ENCODE measurements around the gene ZSCAN5B.

The ZSCAN5B gene

DNA sequence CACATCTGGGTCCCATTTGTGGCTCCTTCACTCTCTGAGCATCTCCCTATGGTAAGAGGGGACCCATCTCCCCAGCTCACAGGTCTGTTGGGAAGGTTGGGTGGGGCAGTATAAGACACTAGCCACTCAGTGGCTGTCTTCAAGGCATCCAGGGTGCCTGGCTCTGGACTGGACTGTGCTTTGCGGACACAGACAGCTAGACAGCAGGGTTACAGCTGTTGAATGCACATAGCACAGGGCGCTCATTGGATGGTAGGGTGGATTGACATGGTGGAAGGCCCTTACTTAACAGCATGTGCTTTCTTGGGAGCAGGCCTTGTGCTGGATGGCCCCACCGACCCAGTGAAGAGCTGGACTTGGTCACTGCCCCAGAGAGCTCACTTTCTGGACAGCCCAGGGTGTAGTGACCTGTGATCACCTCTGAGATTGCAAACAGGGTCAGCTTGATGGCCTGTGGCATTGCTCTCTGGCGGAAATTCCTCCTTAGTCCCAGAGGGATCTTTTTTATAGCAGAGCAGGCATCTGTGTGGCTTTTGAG lies 54.6 kb downstream of the ZSCAN5B start:
- no peak for DNase-seq

DNA sequence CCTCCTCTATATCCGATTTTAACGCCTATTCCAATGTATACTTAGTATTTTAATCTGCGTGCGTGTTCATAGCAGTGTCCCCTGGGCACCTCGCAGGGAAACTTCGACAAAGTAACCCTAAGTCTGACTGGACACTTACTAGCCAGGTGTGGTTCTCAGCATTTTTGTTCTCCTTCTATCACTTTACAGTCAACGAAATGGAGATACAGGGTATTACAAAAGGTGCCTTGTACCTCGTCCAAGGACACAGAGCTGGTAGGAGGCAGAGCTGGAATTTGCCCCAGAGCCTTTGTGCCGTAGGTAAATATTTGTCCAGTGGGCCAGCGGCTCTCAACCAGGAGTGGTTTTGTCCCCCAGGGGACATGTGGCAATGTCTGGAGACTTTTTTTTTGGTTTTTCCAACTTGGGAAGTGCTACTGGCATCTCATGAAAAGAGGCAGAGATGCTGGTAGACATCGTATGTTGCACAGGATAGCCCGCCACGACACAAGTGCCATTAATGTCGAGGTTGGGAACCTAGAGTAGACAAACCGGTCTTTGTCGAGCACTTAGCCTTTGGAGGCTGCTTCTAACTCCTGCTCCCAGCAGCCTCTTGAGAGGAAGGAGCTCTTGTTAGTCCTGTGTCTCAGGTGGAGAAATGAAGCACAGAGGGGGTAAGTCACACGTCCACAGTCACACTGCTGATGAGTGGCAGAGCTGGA lies 55.3 kb downstream of the ZSCAN5B start:
- DNase-seq, result peak; percentile 20

DNA sequence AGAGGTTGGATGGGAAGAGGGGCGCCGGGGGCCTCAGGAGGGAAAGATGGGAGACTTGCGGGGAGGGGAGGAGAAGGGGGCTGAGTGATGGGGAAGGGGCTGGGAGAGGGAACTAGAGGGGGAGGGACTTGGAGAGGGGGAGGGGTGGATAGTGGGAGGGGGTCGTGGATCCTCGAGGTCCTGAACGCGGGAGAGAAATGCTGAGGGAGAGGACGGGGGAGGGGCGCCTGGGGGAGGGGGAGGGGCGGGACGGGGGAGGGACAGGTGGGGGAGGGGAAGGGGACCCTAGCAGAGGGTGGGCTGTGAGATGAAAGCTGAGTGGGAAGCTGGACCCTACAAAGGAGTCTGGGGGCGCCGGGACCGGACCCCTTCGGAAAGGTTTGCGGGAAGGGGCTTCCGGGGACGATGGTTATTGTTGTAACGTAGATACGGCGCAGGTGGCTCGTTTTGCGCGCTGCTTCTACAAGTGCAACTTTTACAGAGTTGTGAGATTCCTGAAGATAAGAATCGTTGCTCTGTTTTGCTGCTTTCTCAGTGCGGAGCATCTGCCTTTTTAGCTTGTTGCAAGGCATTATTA lies 56.1 kb downstream of the ZSCAN5B start:
- no peak for DNase-seq

DNA sequence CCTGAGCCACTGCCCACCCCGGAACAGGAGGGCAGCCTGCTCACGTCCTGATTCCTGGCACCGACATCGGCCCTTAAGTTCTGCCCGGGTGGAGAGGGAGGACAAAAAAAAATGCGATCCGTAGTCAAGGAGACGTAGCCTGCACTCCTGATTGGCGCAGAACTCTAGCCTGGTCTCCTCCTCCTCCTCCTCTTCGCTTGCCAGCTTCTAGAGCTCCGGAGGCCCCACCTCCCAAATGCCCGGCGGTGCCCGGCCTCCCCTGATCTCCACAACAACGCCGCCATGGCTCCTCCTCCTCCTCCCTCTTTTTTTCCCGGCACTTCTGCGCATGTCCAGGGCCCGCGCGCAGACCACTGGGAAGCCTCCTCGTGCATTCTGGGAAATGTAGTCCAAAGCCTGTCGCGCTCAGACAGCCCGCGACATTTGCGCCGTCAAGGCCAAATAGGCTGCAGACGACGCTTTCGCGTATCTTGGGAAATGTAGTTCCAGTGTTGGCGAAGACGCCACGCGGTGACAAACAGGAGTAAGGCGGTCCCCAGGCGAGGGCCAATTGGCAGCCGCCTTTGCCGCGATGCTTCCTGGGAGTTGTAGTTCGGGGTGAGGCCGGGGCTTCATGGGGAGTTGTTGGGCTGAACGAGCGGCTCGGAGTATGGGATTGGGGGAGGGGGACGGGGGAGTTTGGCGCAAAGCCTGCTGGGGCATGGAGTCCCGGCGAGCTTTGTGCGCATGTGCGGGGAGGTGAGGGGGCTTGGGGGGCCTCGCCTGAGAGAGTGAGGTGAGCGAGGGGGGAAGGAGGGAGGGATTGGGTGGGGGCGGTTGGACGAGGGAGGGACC lies 56.8 kb downstream of the ZSCAN5B start, which contains the start of gene ZNF444:
ZNF444 (plus strand) TSS at position 705 of the 834 bp plus-strand sequence. CDS start 5,625 bp downstream, outside the sequence.
- DNase-seq, result peak; percentile 100

DNA sequence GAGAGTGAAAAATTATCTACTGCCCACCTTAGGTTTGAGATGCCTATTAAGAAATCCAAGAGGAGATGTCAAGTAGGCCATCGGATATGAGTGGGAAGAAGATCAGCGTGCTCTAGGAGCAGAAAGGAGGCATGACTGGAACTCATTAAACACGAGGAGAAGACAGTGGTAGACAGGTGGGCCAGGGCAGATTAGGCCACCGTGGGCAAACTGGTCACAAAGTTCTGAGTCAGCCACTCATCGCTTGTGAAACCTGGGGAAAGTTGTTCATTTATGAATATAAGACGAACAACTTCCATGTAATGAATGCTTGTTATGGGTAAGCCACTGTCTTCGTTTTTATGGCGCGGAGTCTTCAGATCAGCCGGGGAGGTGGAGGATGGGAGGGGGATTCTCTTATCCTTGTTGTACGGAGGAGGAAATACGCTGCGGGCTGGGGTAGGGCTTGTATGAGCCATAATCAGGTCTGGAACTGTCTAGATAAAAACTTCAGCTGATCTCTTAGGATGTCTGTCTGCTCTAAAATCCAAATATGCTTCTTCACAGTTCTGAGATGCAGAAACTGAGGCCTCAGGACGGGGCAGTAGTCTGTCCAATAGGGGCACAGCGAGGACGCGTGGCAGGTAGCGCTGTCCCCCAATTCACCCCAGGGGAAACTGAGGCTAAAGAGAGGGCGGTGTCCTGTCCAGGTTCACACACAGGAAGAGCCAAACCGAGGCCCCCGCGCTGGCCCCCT lies 57.6 kb downstream of the ZSCAN5B start:
- DNase-seq, result no peak

All from DMS153 (cell line).